Endothelial cell of umbilical vein (primary cell): ENCODE data around the gene ARL8B.

Experiments
- CTCF ChIP-seq, 2 donors: IDR thresholded peaks; 1 replicate in 1 of 2; 2 replicates in 1 of 2; pipeline ENCODE4 v1.5.1; 2011; ENCODE audit warnings: low read length in 2 of 2, mild to moderate bottlenecking in 2 of 2, moderate library complexity in 2 of 2, control low read depth in 1 of 2, inconsistent platforms in 1 of 2, low read depth in 1 of 2; ENCODE audit not compliant: insufficient read depth in 1 of 2; ENCODE audit errors: extremely low read depth in 1 of 2
- EZH2 ChIP-seq: IDR thresholded peaks from 2 replicates; pipeline ENCODE4 v1.6.1; 2012; ENCODE audit warnings: borderline replicate concordance, low read depth, mild to moderate bottlenecking, moderate library complexity, low read length, inconsistent platforms; ENCODE audit not compliant: severe bottlenecking
- GATA2 ChIP-seq: IDR thresholded peaks from 2 replicates; pipeline ENCODE4 v1.7.0; 2011; ENCODE audit warnings: low read depth, mild to moderate bottlenecking, moderate library complexity, mixed read lengths, low read length; ENCODE audit not compliant: insufficient read length, insufficient read depth
- JUN ChIP-seq: IDR thresholded peaks from 2 replicates; pipeline ENCODE4 v1.6.1; 2011; ENCODE audit warnings: borderline replicate concordance, low read depth; ENCODE audit not compliant: insufficient read length, insufficient read depth
- MAX ChIP-seq: IDR thresholded peaks from 2 replicates; pipeline ENCODE4 v1.6.1; 2011; ENCODE audit not compliant: insufficient read depth, insufficient read length
- MYC ChIP-seq: IDR thresholded peaks from one replicate; pipeline ENCODE4 v1.6.1; 2011; ENCODE audit warnings: mild to moderate bottlenecking, low read depth, low read length
- POLR2A ChIP-seq: IDR thresholded peaks from 2 replicates; pipeline ENCODE4 v1.6.1; 2012; ENCODE audit warnings: low read depth, mild to moderate bottlenecking, control low read depth, low read length
- POLR2AphosphoS5 ChIP-seq: IDR thresholded peaks from 2 replicates; pipeline ENCODE4 v1.6.1; 2012; ENCODE audit warnings: low read depth, mild to moderate bottlenecking, control low read depth, low read length, moderate library complexity; ENCODE audit not compliant: insufficient read depth

- TF ChIP-seq CTCF (IDR thresholded peaks at IDR 0.05; ENCODE audit: extremely low read depth in 1 of 2, insufficient read depth in 1 of 2, low read depth in 1 of 2, low read length in 2 of 2) (no peak), POLR2A (no peak), EZH2 (no peak), MAX (no peak), POLR2AphosphoS5 (no peak), MYC (no peak), JUN (no peak), GATA2 (no peak)
Observed at GRCh38 chr3:5205165-5205941, 83.3 kb downstream of the ARL8B start.
